SK-MEL-5 (cell line): ENCODE measurements around the gene DNPH1. TPM values are rescaled to one million over a fixed set of nuclear protein-coding genes. Genes with fewer than 3 reads are reported as not detected.

Experiments used
- DNase-seq: peaks from one replicate; pipeline ENCODE4 v3.0.0-alpha.2; 2016; ENCODE audit warnings: low read depth, low spot score
- in situ Hi-C: cut with HindIII; loops from 2 replicates; pipeline ENCODE4 v1.10.0; 2016; ENCODE audit warnings: low sequenced_read_pairs, high pct_unique_total_duplicates, low pct_unique_long_range_greater_than_20kb
- total RNA-seq: library from RNA; depleted of rRNA; stranded (reverse); fragments of >200 nt; shearing (Covaris generic); gene quantifications from 2 replicates; pipeline ENCODE4 v1.2.3, GENCODE V29; 2014

DNPH1 gene
- total RNA-seq, 1 experiment from 2014 or later, result 109 TPM

- DNase-seq, result no peak
- in situ Hi-C loops, result no loop called here
These were observed 3.0 kb downstream of the DNPH1 start for GRCh38 chr6:43226192-43226851.

- in situ Hi-C loops, result no loop called here
These were observed 6.1 kb downstream of the DNPH1 start for GRCh38 chr6:43223175-43223574.

GRCh38 chr6:43222418-43223059 lies 6.7 kb downstream of the DNPH1 start:
- in situ Hi-C loops, result no loop called here

More at GRCh38 chr6:43223175-43223574, 6.1 kb downstream of the DNPH1 start:
- DNase-seq, result no peak

GRCh38 chr6:43221046-43221972 lies 8.0 kb downstream of the DNPH1 start:
- in situ Hi-C loops, result no loop called here

More at GRCh38 chr6:43222418-43223059, 6.7 kb downstream of the DNPH1 start:
- no peak for DNase-seq

GRCh38 chr6:43220439-43220951 lies 8.8 kb downstream of the DNPH1 start:
- DNase-seq, result no peak
- in situ Hi-C loops, result no loop called here

More at GRCh38 chr6:43221046-43221972, 8.0 kb downstream of the DNPH1 start:
- DNase-seq, result no peak

GRCh38 chr6:43219814-43220213 lies 9.5 kb downstream of the DNPH1 start:
- DNase-seq, result no peak
- in situ Hi-C loops, result no loop called here

- DNase-seq, result no peak
- in situ Hi-C loops, result no loop called here
These were observed 10.2 kb downstream of the DNPH1 start for GRCh38 chr6:43219119-43219518.

GRCh38 chr6:43217351-43217750 lies 11.9 kb downstream of the DNPH1 start:
- in situ Hi-C loops, result no loop called here

GRCh38 chr6:43216200-43216599 lies 13.1 kb downstream of the DNPH1 start:
- no peak for DNase-seq
- in situ Hi-C loops, result no loop called here

More at GRCh38 chr6:43217351-43217750, 11.9 kb downstream of the DNPH1 start:
- no peak for DNase-seq

GRCh38 chr6:43215066-43215465 lies 14.2 kb downstream of the DNPH1 start:
- no peak for DNase-seq
- in situ Hi-C loops, result no loop called here

- in situ Hi-C loops, result no loop called here
- DNase-seq, result no peak
These were observed 15.8 kb downstream of the DNPH1 start for GRCh38 chr6:43213431-43213830.

GRCh38 chr6:43211955-43212354 lies 17.3 kb downstream of the DNPH1 start:
- DNase-seq, result no peak
- in situ Hi-C loops, result no loop called here

- no peak for DNase-seq
- in situ Hi-C loops, result no loop called here
These were observed 22.0 kb downstream of the DNPH1 start for GRCh38 chr6:43207286-43207685.

- in situ Hi-C loops, result no loop called here
- no peak for DNase-seq
These were observed 23.4 kb downstream of the DNPH1 start for GRCh38 chr6:43205849-43206248.

GRCh38 chr6:43204271-43205105 lies 24.8 kb downstream of the DNPH1 start:
- no peak for DNase-seq
- in situ Hi-C loops, result no loop called here

- DNase-seq, result no peak
- in situ Hi-C loops, result no loop called here
These were observed 25.6 kb downstream of the DNPH1 start for GRCh38 chr6:43203718-43204095.

- no peak for DNase-seq
- in situ Hi-C loops, result no loop called here
These were observed 26.1 kb downstream of the DNPH1 start for GRCh38 chr6:43203029-43203717.
